Activated CD4-positive, alpha-beta T cell treated with anti-CD3 and anti-CD28 coated beads, Interleukin-2, amount 50 U/mL, for 4 hours (primary cell): ENCODE data around the gene DNAJC5.
"Not testable (repeated sequence)": the region's sequence is repeated elsewhere in the genome, so short reads cannot be mapped to it uniquely, and the experiment has no call there.

Experiments used
- DNase-seq, 2 experiments: peaks; one replicate each; pipeline ENCODE4 v3.0.0-alpha.2; 2020

The DNAJC5 gene

DNA sequence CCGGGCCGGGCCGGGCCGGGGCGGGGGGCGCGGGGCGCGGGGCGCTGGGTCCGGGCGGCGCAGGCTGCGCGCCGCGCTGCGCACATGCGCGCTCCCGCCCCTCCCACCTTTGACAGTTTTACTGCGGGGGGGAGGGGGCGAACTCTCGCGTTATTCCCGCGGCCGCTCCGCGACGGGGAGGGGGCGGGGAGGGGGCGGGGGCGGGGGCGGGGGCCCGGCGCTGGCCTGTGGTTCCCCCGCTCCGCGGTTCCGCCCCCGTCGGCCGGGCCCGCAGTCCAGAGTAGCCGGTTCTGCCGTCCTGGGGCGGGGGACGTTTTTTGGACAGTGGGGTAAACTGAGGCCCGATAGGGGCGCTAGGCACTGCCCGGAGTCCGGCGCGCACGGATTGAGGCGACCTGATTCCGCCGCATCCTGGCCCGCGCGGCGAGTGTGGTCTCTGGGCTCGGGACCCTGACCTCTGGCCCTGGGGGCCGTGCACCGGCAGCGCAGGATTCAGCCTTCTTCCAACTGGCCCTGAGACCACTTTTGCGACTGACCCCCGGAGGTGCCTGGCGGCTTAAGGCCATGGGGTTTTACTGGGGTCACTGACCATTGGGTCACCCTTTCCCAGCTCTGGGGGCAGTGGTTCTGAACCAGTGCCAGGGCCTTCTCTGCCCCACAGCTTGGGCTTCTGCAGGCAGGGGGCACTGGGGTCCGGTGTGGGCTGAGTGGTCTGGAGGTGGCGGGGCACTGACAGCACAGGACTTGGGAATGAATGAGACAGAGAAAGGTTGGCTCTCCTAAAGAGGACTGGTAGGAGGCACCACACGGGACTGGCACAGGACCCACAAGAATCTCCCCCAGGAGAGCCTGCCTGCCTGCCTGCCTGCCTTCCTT, 75.2 kb downstream of the DNAJC5 start, which contains the start of gene ZNF512B:
Gene ZNF512B, minus strand, starts transcription at position 93 of the 876 bp plus-strand sequence. CDS start 1,980 bp downstream, outside the sequence.
- peak; percentile 60 for DNase-seq

- no peak for DNase-seq
Measured at GRCh38 chr20:63970714-63971431, 75.9 kb downstream of the DNAJC5 start.

- DNase-seq: not testable (repeated sequence)
Measured at GRCh38 chr20:63971960-63972311, 77.0 kb downstream of the DNAJC5 start.

- DNase-seq: no peak
Measured at GRCh38 chr20:63972312-63973159, 77.6 kb downstream of the DNAJC5 start.

DNA sequence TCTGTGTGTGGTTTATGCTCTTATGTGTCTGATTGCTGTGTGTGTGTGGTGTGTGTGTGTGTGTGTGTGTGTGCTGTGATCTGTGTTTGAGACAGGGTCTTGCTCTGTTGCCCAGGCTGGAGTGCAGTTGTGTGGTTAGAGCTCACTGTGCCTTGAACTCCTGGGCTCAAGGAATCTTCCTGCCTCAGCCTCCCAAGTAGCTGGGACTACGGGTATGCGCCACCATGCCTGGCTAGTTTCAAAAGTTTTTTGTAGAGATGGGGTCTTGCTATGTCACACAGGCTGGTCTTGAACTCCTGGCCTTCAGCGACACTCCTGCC, 78.2 kb downstream of the DNAJC5 start:
- no peak for DNase-seq

DNA sequence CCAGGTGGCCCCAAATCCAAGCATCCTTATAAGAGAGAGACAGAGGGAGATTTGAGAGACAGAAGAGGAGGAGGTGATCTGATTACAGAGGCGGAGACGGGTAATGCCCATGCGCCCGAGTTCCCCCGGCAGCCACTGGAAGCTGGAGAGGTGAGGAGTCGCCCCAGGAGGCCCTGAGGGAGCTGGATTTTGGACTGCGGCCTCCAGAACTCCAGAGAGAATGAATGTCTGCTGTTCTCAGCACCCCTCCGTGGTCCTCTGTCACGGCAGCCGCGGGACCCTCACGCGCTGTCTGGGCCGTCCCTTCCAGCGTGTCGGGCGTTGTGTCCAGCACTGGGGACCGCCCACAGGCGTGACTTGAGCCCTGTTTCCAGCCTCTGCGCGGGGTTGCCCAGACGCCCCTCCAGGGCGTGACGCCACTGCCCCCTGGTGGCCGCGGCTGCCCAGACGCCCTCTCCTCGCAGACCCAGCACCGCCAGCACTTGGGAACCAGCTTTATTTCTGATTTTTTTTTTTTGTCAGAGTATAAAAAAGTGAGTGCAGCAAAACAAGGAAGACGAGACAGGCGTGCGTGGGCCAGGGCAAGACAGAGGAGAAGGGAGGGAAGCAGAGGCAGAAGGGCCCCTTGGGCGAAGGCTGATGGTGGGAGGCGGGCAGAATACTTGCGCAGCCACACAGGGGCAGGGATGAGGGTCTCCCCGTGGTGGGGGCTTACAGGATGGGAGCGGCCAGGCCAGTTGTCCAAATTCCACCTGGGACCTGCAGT, 78.9 kb downstream of the DNAJC5 start:
- peak; percentile 72 for DNase-seq

DNA sequence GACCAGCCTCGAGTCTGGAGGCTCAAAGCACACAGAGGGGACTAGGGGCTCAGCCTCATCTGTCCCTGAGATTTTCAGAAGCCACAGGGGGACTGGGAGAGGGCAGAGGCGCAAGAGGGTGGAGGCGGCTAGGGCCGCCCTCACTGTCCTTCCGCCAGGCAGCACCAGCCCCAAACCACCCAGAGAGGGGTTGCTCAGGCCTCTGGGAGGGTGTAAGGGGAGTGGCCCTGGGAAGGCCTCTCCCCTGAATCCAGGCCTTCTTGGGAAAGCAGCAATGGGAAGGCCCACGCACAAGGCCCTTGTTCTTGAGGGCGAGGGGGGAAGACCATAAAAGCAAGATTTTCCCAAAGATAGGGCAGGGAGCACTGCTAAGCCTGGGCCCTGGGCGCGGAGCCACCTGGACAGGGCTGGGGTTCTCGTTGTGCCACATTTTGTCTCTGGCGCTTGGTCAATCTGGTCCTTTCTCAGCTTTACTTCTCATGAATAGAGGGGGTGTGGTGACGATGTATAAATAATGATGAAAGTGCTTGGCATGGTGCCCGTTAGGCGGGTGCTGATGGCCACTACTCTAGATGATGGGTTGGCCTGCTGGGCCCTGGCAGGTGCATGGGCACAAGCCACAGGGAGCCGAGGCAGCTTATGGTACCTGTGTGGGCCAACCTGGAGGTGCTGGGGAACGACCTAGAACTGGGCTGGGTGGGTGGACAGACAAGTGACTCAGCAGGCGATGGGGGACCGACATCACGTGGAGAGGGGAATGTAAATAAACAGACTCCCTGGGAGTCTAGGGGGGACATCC, 79.7 kb downstream of the DNAJC5 start:
- DNase-seq: no peak

DNA sequence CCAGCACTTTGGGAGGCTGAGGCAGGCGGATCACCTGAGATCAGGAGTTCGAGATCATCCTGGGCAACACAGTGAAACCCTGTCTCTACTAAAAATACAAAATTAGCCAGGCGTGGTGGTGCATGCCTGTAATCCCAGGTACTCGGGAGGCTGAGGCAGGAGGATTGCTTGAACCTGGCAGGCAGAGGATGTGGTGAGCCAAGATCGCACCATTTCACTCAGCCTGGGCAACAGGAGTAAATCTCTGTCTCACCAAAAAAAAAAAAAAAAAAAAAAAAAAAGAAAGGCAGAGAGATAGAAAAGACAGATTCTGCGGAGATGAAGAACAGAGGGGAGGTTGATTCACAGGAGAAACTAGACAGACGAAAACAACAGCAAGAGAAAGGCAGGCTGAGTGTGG, 81.6 kb downstream of the DNAJC5 start:
- DNase-seq: not testable (repeated sequence)

DNA sequence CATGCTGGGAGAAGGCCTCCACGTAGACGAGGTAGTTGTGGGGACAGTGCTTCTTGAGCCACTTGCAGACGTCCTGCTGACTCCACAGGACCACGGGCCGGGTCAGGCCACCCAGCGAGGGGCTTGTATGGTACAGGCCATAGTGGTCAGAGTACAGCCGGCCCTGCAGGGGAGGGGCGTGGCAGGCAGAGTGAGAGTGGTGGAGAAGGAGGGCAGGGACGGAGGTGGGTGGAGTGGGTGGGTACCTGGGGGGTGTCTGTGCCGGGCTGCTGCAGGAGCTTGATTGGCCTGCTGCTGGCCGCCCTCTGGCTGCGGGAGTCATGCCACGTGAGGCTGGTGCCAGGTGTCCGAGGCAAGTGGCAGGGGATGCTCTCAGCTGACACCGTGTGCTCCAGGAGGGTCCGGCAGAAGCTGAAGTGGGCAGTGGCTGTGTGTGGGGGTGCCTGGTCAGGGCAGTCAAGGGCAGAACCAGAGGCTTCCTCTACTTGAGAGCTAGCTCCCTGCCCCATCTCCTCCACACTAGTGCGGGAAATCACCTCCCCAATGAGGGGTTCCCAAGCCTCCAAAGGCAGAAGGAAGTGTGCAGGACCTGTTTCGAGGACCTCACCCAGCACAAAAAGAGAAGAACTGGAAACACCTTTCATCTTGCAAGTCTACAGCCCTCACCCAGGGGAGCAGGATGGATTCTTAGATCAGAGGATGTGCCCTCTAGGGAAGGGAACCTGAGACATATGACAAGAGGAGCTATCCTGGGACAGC, 82.2 kb downstream of the DNAJC5 start:
- no peak for DNase-seq

DNA sequence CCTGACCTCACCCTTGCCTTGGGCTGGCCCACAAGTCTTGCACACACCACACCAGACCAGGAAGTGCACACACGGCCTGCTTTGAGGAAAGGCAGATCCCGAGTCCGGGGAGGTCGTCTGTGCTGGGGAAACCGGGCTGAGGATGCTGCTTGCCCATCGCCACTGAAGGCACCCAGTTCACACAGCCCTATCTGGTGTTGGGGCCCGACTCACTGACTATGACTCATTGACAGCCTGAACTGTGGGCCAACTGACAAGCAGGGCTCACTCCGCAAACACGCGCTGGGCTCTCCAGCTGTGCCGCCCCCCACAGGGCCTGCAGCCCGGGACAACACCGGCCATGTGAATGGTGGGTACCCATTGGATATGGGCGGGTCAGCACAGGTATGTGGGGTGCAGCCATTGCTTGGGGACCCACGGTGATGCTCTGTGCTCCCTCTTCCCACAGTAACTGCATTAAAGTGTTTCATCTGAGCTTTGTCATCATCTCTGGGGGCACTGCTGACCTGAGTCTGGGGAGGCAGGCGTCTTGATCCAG, 82.9 kb downstream of the DNAJC5 start:
- peak; percentile 41 to 52 for DNase-seq

GRCh38 chr20:63978319-63979228, 83.6 kb downstream of the DNAJC5 start:
- no peak for DNase-seq

- no peak for DNase-seq
Measured at GRCh38 chr20:63979229-63979556, 84.3 kb downstream of the DNAJC5 start.

DNA sequence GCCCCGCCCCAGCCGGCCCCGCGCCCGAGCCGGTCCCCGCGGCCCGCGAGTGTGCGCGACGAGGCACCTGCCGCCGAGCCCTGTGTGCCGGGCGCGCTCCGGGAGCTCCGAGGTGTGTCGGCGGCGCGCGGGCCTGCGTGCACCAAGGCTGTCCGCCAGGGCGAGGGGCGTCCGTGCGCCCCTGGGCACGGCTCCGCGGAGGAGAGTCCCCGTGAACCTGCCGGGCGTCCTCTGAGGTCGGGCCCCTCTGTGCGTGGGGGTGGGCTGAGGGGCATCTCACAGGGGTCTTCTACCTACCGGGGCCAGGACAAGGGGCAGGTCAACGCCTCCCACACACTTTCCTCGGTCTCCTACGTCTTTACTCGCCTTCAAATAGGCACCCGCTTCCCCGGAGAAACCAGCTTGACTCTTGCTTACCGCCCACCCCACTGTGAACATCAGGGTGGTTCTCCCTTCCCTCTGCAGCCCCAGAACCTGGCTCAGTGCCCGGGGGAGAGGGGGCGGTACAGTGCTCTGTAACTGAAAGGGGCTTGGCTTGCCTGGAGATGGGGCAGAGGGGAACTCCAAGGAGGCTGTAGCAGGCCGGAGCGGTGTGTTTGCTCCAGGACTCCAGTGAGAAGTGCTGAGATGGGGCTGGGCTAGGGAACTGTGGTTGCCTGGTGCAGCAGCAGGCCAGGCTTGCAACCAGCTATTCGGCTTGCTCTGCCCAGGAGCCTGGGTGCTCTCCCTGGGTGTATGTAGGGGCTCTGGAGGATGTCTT, 84.8 kb downstream of the DNAJC5 start, which contains the start of gene SAMD10:
Gene SAMD10, minus strand, starts transcription at position 86 of the 760 bp plus-strand sequence. CDS start 175 bp downstream, outside the sequence.
- peak; percentile 66 to 71 for DNase-seq

- DNase-seq: peak in 1 of 2 experiments; percentile 20
Measured at GRCh38 chr20:63980317-63980805, 85.4 kb downstream of the DNAJC5 start.

- DNase-seq: peak; percentile 91 to 94
Measured at GRCh38 chr20:63980806-63981728, 86.1 kb downstream of the DNAJC5 start, which contains the start of gene PRPF6. Gene PRPF6 (plus strand): TSS chr20:63981132. CDS start chr20:63981246, 114 bp downstream.

- DNase-seq: no peak
Measured at GRCh38 chr20:63982937-63983336, 88.0 kb downstream of the DNAJC5 start.
